GM12891 (cell line): ENCODE data around the gene RADIL.

Source experiments
- PAX5 ChIP-seq: IDR thresholded peaks from 2 replicates; pipeline ENCODE4 v1.6.1; 2011; ENCODE audit warnings: low read length, moderate library complexity, mild to moderate bottlenecking; ENCODE audit not compliant: insufficient read depth, severe bottlenecking
- POLR2A ChIP-seq: IDR thresholded peaks from 2 replicates; pipeline ENCODE4 v1.6.1; 2011; ENCODE audit warnings: low read depth, low read length, control low read depth
- TAF1 ChIP-seq: IDR thresholded peaks from 2 replicates; pipeline ENCODE4 v1.6.1; 2011; ENCODE audit warnings: low read depth, low read length, control low read depth

DNA sequence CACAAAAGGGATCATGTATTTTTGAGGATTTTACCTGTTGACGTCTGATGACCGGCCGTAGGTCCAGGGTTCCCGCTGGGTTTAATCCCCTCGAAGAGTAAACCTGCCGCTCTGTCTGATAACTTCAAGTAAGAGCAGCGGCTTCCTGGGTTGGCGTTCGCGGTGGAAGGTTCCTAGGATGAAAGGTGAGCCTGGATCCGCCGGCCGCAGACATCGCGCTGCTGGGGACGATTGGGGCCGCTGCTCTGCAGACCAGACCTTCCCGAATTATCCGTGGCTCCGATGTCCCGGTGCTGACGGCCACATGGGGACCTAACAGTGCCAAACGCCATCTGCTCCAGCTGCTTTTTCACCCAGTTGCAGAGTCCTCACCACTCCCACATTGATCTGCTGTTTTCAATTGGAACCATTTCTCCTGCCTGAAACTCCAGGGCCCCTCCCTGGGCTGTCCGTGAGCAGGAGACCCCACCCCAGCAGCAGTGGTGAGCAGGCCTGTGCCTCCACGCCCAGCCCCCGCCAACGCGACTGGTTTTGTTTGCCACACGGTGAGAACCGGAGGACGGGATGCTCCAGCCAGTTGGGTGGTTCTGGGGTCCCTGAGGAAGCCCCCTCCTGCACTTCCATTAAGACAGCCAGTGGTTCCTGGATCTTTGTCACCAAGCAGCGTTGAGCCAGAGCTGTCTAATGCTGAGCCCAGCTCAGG lies 120.3 kb downstream of the RADIL start:
- TF ChIP-seq TAF1, result no peak
- no peak for TF ChIP-seq POLR2A
- no peak for TF ChIP-seq PAX5
